CD4-positive, alpha-beta T cell treated with Interleukin-2 at 100 ng/mL for 4 hours (primary cell): Measurements from ENCODE around the gene DAAM1.

Experiments
- DNase-seq: peaks from one replicate; pipeline ENCODE4 v3.0.0-alpha.2; 2020; ENCODE audit warnings: low spot score

DAAM1 gene

DNA sequence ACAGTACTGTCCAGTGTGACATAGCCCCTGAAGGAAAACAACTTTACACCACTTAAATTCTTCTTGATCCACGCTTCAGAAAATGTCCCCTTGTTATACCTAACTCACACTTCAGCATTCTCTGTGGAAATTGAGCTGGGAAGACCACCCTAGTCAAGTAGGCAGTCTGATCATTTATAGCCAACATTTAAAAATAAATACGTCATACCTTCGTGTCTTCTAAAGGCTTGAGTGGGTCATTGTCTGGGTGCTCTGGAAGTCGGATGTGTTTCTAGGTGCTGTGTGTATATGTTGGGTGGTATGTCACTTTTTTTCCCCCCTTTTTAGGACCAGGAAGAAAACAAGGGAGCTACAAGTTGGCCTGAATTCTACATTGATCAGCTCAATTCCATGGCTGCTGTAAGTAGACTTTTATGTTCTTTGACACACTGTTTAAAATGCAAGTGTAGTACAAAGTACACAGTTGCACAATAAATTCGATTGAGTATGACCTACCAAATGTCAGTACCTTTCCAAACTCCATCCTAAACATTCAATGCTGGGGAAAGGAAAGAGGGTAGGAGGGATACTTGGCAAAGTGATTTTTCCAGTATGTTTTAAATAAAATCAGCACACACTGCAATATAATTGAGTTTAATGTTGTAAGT lies 126.6 kb downstream of the DAAM1 start:
- no peak for DNase-seq

DNA sequence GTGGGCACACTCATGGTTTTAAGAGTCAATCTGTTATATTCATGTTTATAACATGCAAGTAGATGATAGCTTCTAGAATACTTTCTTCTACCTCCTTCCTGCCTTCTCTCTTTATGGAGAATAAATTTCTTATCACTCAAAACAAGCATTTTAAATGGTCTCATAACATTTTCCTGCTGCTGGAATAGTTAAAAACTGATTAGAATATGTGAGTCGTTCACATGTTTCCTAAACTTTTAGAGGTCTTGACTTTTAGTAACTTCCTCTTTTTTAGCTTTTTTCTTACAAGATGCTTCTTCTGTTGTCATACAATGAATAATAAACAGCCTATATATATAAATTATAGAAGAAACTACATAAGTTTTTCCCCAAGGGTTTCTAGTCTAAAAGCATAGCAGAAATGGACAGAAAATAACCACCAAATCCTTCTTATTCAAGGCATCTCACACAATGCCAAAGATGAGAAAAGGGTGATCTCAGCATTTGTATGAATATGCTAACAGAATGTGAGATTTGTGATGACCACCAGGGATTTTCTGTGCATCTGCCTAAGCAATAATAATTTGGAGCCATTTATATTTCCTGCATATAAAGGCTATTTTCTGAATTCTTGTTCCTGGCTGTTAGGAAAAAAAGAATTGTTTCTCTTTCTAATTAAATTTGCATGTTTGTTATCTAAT lies 127.8 kb downstream of the DAAM1 start:
- no peak for DNase-seq

DNA sequence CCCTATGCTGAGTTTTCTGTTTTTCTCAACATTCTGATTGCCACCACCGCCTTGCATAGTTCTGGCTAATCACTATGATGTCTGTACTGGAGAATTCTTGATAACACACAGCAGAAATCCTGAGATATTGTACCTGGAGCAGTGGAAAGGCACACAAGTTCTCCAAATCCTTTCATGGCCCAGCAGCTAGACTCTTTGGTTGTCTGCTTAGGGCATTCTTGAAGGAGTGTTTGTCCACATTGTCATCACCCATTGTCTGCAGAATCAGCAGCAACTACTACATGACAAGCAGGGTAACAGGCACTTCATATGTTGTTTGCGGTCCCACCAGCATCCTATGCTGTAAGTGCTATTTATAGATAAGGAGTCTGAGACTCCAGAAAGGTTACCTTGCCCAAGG lies 128.9 kb downstream of the DAAM1 start:
- DNase-seq, result no peak

DNA sequence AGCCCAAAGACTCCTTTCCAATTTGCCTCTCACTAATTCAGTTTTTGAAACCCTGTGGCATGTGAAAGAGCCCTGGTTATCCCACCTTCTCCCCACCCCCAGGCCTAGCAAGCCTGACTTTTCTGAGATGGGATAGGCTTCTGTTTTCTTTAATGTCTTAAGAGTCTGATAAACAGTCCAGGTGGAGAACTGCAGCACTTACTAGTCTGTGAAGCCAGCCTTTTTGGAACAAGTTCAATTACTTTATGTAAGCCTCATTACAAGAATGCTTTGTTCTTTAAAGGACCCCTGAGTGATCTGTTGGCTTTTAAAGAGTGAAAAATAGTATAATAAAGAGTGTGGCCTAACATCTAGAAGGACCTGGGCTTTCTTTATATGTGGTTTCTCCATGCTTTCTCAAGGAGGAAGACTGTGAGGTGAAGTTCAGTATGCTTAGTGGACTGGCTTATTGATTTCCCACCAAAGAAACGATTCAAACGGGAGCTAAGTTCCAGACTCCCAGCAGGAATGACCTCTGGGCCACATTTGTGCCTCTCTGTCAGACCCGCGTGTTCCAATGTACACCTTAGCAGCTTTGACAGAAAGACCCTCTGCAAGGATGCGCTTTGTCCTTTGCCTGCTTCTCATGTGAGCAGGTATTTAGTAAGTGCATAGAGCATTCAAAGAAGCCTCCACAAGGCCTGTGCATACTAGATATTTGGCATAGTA lies 129.5 kb downstream of the DAAM1 start:
- no peak for DNase-seq

DNA sequence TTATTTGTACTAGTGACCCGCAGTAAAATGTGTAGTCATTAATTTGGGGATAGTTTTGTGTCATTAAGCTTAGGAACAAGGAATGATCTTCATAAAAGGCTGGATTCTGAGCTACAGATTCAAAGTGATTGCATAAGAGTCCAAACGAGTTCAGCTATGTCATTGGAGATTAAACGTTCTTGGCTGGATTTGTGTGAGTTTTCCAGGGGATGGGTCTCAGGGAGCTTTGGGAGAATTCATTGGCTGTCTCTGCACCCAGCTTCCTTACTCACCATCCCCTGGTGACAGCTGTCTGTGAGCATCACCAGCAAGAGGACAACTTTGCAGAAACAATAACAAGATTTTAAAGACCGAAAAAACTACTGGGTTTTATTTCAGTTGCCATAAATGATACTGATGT lies 130.4 kb downstream of the DAAM1 start:
- DNase-seq, result no peak

DNA sequence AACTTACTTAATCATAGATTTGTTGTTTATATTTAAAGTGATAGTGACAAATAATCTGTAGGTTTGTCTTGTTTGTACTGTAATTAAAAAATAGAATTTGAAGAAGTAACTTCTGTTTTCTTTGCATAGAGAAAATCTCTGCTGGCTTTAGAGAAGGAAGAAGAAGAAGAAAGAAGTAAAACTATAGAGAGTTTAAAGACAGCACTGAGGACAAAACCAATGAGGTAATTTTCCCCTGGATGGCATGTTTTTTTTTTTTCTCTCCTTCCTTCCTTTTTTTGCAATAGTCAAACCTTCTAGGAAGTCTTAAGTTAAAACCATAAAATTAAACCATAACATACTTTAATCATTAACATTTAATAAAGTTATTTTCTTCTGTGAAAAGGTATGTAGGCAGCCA lies 131.9 kb downstream of the DAAM1 start:
- DNase-seq, result no peak

DNA sequence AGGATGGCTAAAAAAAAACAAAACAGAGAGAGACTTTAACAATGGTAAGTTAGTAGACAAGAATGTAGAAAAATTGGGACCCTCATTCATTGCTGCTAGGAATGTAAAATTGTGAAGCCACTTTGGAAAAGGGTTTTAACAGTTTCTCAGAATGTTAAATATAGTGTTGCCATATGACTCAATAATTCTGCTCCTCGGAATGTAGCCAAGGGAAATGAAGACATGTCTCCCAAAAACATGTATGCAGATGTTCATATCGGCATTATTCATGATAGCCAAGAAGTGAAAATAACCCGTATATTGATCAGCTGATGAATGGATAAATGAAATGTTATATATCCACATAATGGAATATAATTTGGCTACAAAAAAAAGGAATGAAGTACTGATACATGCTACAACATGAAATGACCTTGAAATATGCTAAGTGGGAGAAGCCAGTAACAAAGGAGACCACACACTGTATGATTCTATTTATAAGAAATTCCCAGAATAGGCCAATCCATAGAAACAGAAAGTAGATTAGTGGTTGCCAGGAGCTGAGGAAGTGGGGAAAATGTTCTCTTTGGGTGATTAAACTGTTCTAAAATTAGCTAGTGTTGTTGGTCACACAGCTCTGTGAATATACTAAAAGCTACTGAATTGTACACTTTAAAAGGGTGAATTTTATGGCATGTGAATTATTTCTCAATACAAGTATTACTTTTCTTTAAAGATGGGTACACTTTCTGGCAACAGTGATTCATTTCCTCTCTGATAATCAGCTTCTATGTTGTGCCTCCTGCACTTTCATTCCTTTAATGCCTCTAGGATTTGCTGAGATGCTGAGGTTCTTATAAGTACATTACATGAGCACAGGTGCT lies 132.5 kb downstream of the DAAM1 start:
- no peak for DNase-seq

DNA sequence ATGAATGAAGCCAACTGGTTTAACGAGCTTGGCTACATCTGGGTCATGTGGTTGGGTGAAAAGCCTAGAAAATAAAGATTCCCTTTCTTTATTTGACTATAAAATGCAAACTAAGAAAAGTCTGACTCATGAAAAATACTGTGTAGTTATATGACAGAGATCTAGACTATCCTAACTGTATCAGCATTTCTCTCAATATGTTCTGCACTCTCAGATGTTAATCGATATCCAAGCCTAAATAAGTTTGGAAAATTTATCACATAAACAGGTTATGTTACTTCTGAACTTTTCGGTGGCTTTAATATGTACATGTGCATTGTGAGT lies 133.1 kb downstream of the DAAM1 start:
- DNase-seq, result no peak

DNA sequence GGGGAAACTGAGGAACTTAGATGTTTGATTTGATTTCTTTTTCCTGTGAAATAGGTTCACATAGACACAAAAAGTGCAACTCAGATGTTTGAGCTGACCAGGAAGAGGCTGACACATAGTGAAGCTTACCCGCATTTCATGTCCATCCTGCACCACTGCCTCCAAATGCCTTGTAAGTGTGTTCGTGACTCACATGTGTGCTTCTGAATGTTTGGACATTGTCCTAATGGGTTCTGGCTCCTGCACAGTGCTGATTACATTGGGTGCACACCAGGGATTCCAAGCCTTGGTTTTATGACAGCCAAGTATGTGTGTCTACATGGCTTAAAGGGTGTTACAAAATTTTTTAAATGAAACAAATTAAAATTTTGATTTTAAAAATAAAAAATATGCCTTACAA lies 137.4 kb downstream of the DAAM1 start:
- DNase-seq, result no peak

DNA sequence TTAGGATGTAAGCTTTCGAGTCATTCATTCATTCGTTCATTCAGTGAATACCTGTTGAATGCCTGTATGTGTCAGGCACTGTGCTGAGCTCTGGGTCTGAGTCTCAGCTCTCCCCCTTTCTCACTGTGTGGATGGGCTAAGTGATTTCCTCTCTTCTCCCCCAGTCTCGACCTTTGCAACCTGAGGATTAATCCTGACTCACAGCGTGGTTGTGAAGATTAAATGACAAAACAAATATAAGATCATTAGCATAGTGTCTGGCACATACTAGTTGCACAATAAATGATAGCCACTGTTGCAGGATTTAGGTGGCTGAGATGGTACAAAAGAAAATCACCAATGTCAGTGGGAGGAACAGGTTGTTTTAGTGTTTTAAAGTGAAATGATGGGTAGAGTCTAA lies 140.0 kb downstream of the DAAM1 start:
- DNase-seq, result no peak

DNA sequence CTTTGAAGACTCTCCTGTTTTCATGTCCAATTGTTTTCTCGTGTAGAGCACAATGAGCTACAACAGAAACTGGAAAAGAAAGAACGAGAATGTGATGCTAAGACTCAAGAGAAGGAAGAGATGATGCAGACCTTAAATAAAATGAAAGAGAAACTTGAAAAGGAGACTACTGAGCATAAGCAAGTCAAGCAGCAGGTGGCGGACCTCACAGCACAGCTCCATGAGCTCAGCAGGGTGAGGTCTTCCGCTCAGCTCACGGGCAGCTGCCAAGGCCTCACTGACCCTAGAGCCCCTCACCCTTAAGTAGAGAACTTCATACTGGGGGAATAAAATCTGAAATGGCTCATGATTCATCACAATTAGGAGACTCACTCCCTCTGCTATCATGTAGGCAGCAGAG lies 142.0 kb downstream of the DAAM1 start:
- DNase-seq, result no peak

DNA sequence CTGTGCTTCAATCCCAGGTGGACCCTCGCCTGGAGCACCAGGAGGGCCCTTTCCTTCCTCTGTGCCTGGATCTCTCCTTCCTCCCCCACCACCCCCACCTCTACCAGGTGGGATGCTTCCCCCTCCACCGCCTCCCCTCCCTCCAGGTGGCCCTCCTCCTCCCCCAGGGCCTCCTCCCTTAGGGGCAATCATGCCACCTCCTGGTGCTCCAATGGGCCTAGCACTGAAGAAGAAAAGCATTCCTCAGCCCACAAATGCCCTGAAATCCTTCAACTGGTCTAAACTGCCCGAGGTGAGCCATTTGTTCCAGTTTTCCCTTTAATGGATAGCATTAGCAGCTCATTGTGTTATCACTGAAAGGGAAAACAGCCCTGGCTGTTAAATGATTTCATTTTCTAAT lies 142.8 kb downstream of the DAAM1 start:
- no peak for DNase-seq

DNA sequence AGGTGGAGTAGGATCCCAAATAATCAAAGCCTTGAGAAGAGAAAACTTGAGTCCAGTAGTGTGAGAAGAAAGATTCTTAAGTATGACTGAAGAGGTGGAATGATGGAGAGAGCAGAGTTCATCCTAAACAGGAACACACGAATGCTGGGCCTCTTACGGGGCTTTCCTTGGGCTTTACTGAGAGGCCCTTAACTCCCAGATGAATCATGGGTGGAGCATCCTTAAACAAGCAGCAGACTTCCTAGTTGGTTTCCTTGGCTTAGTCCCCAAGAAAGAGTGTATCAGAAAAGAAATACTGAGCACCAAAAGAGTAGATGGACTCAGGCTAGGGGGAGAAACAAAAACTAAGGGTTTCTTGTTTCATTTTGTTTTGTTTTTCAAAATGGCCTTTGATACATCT lies 144.3 kb downstream of the DAAM1 start:
- no peak for DNase-seq

DNA sequence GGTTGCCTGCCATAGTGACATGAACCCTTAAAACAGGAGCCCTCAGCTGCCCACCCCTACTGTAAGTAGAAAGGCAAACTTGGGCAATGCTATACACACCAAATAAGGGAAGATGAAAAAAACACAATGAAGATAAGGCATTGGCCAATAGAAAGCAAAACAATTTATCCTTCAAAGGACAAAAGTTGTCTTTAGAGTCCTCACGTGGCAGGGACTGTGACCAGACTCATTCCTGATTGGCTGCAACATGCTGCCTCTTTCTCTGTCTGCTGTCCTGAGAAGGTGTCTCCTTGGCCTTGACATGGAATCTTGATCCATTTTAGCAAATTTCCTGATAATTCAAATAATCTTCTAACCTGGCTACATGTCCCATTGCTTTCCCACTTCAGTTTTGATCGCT lies 144.8 kb downstream of the DAAM1 start:
- no peak for DNase-seq

DNA sequence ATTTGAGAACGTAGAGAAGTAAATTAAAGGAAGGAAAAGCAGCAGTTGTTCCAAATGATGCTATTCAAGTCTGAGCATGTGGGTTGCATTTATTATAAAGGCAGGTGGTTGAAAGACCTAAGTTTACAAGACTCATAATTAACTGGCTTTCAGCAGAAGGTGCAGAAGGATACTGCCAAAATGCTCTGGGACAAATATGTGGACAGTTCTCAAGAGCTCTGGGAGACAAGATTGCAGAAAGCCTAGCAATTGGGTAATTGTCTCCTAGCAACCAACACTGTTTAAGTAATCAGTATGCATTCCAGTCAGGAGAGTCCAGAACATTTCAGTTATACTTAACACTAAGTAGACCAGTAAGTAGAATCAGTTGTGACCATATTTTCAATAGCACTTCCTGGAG lies 145.2 kb downstream of the DAAM1 start:
- no peak for DNase-seq

DNA sequence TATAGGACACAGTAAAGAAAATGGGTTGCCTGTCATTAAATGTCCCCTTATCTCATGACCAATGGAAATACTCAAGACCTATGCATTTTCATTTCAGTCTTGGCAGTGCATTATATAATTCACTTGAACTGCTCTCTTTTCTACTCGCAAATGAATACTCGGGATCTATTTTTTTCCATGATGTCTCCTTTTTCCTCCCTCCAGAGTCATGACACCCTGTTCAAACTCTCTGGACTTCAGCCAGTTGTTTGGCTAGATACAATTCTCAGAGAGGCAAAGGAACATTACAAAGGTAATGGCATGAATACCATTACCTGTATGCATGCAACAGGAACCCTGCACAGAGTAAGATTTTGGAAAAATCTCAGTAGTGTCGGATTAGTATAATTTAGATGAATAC lies 145.8 kb downstream of the DAAM1 start:
- DNase-seq, result no peak

DNA sequence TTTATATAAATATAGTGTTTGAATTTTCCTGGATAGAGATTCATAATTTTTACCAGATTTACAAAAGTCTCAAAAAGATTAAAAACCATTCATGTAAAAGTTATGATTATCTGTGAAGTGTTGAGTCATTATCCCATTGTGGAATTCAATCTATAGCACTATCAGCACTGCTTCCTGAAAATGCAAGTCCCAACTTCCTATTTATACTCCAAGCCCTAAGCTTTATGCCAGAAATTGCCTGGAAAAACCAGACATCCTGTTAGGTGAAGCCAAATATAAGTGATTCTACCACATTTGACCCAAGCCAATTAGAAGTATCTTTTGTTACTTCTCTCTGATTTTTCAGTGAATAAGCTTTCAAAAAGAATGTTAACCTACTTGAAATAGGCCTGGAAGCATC lies 147.6 kb downstream of the DAAM1 start:
- DNase-seq, result no peak

DNA sequence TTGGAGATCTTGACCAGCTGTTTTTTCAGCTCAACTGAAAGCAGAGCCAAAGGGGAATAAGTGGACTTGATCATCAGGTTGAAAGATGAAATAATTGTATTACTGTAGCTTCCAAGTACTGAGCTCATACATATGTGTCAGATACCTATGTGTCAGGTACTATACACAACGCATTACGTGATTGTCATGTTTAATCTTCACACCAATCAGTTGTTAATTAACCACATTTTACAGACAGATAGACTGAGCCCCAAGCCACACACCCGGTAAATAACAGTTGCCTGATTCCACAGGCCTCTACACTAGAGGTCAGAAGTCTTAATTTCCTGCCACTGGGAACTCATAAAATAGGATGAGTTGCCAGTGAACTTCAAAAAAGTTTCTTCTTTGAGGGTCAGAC lies 148.2 kb downstream of the DAAM1 start:
- no peak for DNase-seq

DNA sequence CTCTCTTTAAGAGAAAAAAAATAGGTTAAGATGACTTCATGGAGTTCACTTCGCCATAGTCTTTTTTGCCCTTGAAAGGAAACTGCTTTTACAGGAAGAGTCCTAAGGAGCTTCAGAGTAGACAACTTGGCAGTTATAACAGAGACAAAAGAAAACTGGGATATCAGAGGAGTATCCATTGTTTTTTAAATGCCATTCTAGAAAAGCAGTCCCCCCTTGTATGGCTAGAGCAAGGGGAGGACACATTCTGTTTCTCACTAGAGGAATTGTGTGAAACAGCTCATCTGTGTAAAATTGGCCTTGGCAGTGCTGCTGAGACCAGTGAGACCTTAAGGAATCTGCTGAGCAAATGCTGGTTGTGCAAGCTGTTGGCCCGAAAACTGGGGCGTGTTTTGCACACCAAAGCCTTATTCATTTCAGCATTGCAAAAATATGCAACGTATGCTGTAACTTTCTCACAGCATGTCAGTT lies 148.7 kb downstream of the DAAM1 start:
- DNase-seq, result no peak

DNA sequence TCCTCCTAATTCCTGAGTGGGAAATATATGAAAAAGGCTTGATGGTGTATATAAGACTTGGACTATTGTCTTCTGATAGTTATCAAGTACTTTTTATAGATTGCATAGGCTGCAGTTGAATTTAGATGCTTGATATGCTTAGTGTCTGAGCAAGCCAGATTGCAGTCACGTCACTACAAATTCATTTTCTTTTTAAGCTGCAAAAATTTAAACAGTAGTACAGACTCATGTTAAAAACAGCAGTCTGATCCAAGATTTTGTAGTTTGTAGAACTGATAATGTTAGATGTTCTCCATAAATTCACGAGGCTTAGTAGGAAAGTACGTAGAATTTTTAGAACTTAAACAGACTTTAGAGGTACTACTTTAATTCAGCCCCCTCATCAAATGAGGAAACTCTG lies 150.3 kb downstream of the DAAM1 start:
- DNase-seq, result no peak

DNA sequence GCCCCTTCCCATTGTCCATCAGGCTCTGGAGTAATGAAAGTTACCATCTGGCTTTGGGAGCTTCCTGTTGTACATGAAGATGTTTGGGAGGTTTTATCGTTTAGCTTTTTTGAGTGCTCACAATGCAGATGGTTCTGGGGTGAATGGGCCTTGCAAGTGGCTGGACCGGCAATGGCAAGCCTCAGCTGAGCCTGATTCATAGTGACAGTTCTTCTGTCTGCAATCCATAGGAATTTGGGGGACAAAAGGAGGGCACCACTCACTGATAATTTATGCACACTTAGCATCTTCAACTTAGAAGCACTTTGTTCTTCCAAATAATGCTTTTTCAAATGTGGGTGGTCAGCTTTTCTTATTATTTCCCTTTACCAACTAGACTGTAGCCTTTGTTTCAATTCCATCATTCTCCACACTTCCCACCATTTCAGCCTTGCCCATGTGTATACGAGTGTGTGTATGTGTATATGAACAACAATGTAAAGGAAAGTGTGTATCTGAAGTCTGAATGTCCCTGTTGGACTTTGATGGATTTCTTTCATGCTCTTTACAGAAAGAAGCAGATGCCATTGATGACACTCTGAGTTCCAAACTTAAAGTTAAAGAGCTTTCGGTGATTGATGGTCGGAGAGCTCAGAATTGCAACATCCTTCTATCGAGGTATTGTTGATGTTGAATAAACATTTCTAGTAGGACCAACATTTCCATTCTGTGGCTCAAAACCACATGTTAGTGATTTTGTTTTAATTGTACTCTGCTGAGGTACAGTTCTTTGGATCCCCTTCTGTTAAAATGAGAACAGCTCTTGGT lies 151.3 kb downstream of the DAAM1 start:
- no peak for DNase-seq
